Measurements from ENCODE around the gene KISS1R.

KISS1R gene

DNA sequence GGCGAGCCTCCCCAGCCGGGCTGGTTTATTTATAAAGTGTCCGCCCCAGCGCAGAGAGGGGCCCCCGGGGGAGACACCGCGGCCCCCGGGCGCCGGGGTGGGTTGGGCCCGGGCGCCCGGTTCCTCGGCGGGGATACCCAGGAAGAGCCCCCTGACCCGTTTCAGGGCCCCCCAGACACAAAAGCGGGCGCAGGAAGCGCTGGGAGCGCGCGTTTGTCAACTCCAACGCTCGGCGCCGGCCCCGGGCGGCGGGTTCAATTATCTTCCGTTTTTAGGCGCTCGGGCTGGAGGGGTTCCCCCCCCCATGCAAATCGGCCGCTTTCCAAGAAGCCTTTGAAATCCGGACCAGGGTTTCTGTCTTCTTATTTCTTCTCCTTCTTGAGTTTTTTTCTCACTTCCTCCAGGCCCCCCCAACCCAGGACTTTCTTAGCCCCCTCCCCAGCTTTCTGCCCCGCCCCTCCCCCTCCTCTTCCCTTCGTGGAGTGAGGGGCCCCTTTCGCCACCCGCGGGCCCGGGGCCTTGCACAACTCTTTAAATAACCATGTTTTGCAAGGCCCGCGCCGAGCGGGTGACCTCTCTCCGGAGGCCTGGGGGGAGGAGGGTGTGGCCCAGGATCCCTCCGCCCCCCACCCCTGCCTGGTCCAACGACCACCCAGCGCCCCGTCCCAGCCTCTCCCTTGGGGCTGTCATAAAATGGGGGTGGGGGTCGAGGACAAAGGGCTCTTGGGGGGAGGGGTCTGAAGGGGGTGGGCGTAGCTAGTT is 9.6 kb downstream of the KISS1R start:
- DNase-seq (no peak), ATAC-seq (replicated peaks) (no peak)
- peaks cover 3% of the 10 kb centered on the region in 2 donors for H3K4me1 Mint-ChIP-seq (ENCODE audit: low read depth in 2 of 2)
- H3K36me3 Mint-ChIP-seq (ENCODE audit: insufficient read depth), result peaks cover 6% of the 10 kb centered on the region
- H3K27ac Mint-ChIP-seq, result peak overlapping the region; percentile 10 to 38
- H3K4me3 Mint-ChIP-seq, result peak overlapping the region; percentile 82 to 83
- no peaks in the 10 kb centered on the region for H3K27me3 Mint-ChIP-seq
- no peaks in the 10 kb centered on the region for H3K9me3 Mint-ChIP-seq

- Mint-ChIP-seq H3K4me3 (peak overlapping the region in 1 of 2 donors; percentile 20), H3K9me3 (no peaks in the 10 kb centered on the region), H3K4me1 (ENCODE audit: low read depth in 2 of 2) (peaks cover 4% of the 10 kb centered on the region in 2 donors), H3K36me3 (ENCODE audit: insufficient read depth) (peaks cover 6% of the 10 kb centered on the region), H3K27me3 (no peaks in the 10 kb centered on the region), H3K27ac (no peak overlapping the region)
- ATAC-seq (replicated peaks) (no peak), DNase-seq (no peak)
Measured at GRCh38 chr19:927351-927779, 10.2 kb downstream of the KISS1R start.

GRCh38 chr19:927780-928401 is 10.8 kb downstream of the KISS1R start:
- H3K9me3 Mint-ChIP-seq, result no peaks in the 10 kb centered on the region
- H3K4me3 Mint-ChIP-seq, result peak overlapping the region in 1 of 2 donors; percentile 20
- no peak for ATAC-seq (replicated peaks)

GRCh38 chr19:928471-929202 is 11.5 kb downstream of the KISS1R start:
- Mint-ChIP-seq H3K27me3 (no peaks in the 10 kb centered on the region), H3K27ac (no peak overlapping the region), H3K4me1 (ENCODE audit: low read depth in 2 of 2) (peaks cover 6 to 9% of the 10 kb centered on the region in 2 donors), H3K4me3 (peak overlapping the region; percentile 4 to 6), H3K9me3 (no peaks in the 10 kb centered on the region), H3K36me3 (ENCODE audit: insufficient read depth) (peaks cover 6% of the 10 kb centered on the region)
- DNase-seq, result no peak
- ATAC-seq (replicated peaks), result no peak

More at GRCh38 chr19:927780-928401, 10.8 kb downstream of the KISS1R start:
- H3K4me1 Mint-ChIP-seq (ENCODE audit: low read depth in 2 of 2), result peaks cover 6 to 8% of the 10 kb centered on the region in 2 donors
- DNase-seq, result no peak
- H3K27ac Mint-ChIP-seq, result no peak overlapping the region
- H3K27me3 Mint-ChIP-seq, result no peaks in the 10 kb centered on the region
- peaks cover 9% of the 10 kb centered on the region for H3K36me3 Mint-ChIP-seq (ENCODE audit: insufficient read depth)

DNA sequence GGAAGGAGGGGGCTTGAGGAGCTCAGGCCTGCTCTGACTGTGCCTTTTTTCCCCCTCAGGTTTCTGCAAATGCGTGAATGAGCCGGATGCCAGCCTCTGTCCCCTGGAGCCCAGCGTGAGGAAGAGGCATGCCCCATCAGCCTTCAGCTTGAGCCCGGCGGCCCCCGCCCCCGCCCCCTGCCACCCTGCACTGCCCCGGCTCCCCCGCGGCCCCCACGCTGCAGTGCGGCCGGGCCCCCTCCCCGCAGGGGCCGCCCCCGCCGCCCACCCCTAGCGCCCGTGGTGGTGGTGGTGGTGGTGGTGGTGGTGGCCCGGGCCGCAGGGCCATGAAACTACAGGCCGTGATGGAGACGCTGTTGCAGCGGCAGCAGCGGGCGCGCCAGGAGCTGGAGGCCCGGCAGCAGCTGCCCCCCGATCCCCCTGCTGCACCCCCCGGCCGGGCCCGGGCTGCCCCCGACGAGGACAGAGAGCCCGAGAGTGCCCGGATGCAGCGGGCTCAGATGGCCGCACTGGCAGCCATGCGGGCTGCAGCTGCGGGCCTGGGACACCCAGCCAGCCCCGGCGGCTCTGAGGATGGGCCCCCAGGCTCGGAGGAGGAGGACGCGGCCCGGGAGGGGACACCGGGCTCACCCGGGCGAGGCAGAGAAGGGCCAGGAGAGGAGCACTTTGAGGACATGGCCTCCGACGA is 12.2 kb downstream of the KISS1R start:
- ATAC-seq (replicated peaks) (no peak), DNase-seq (no peak)
- H3K4me1 Mint-ChIP-seq (ENCODE audit: low read depth in 2 of 2), result peaks cover 6 to 9% of the 10 kb centered on the region in 2 donors
- H3K36me3 Mint-ChIP-seq (ENCODE audit: insufficient read depth), result peaks cover 6% of the 10 kb centered on the region
- H3K4me3 Mint-ChIP-seq, result no peak overlapping the region
- H3K9me3 Mint-ChIP-seq, result no peaks in the 10 kb centered on the region
- H3K27me3 Mint-ChIP-seq, result no peaks in the 10 kb centered on the region
- no peak overlapping the region for H3K27ac Mint-ChIP-seq

DNA sequence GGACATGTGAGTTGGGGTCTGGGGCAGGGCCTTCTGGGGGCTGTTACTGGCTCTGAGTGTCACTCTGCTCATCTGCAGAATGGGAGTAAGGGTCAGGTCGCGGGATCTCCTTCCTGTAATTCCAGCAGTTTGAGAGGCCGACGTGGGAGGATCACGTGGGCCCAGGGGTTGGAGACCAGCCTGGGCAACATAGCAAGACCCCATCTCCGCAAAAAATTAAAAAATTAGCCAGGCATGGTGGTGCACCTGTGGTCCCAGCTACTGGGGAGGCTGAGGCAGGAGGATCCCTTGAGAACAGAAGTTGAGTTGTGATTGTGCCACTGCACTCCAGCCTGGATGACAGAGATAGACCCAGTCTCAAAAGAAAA is 12.7 kb downstream of the KISS1R start:
- peaks cover 6 to 9% of the 10 kb centered on the region in 2 donors for H3K4me1 Mint-ChIP-seq (ENCODE audit: low read depth in 2 of 2)
- H3K27ac Mint-ChIP-seq, result no peak overlapping the region
- no peak overlapping the region for H3K4me3 Mint-ChIP-seq
- H3K27me3 Mint-ChIP-seq, result no peaks in the 10 kb centered on the region
- ATAC-seq (replicated peaks), result no peak
- DNase-seq, result no peak
- H3K9me3 Mint-ChIP-seq, result no peaks in the 10 kb centered on the region
- peaks cover 6% of the 10 kb centered on the region for H3K36me3 Mint-ChIP-seq (ENCODE audit: insufficient read depth)

- peaks cover 6% of the 10 kb centered on the region for H3K36me3 Mint-ChIP-seq (ENCODE audit: insufficient read depth)
- DNase-seq, result no peak
- ATAC-seq (replicated peaks), result no peak
- H3K4me1 Mint-ChIP-seq (ENCODE audit: low read depth in 2 of 2), result peaks cover 6 to 9% of the 10 kb centered on the region in 2 donors
- peak overlapping the region; percentile 48 to 81 for H3K4me3 Mint-ChIP-seq
- no peaks in the 10 kb centered on the region for H3K9me3 Mint-ChIP-seq
- H3K27me3 Mint-ChIP-seq, result no peaks in the 10 kb centered on the region
- peak overlapping the region in 1 of 2 donors; percentile 63 for H3K27ac Mint-ChIP-seq
Measured at GRCh38 chr19:931860-932647, 14.9 kb downstream of the KISS1R start.

DNA sequence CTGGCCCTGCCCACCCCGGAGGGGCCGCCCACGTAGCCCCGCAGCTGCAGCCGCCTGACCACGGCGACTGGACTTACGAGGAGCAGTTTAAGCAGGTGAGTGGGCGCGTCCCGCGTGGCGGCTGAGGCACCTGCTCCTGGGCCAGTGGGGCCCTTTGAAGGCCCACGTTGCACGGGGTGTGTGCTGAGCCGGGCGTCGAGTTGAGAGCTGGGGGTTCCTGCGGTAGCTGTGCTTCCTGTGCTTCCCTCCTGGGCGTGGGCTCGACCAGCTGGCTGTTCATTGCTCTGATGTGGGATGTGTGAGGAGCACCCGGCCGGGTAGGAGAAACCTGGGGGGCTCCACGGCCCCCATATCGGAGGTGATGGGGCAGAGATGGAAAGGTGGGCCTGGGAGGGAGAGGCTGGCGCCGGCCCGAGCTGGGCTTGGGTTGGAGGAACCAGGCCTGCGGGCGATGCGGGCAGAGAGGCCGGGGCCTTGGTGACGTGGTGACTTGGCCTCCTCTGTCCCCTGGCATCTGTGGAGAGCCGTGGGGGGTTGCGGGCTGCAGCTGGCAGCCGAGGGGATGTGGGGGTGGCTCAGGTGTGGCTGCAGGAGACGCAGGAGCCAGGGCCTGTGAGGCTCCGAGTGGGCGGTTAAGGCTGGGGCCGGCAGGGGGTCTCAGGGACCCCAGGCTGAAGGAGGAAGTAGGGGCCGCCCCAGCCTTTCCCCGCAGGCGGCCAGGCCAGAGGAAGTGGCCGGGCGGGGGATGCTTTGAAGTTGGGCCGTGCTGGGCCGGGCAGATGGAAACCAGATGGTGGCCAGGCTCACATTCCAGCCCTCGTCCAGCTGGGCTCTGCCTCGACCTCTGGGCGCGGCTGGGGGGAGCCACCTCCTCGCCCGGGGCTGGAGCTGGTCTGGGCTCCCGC is 15.8 kb downstream of the KISS1R start:
- peak overlapping the region in 1 of 2 donors; percentile 64 for H3K27ac Mint-ChIP-seq
- ATAC-seq (replicated peaks) (peak; percentile 83), DNase-seq (no peak)
- H3K9me3 Mint-ChIP-seq, result peaks cover 0 to 2% of the 10 kb centered on the region in 2 donors
- H3K27me3 Mint-ChIP-seq, result no peaks in the 10 kb centered on the region
- peaks cover 11% of the 10 kb centered on the region for H3K36me3 Mint-ChIP-seq (ENCODE audit: insufficient read depth)
- H3K4me3 Mint-ChIP-seq, result peak overlapping the region; percentile 67 to 81
- H3K4me1 Mint-ChIP-seq (ENCODE audit: low read depth in 2 of 2), result peaks cover 10 to 13% of the 10 kb centered on the region in 2 donors

DNA sequence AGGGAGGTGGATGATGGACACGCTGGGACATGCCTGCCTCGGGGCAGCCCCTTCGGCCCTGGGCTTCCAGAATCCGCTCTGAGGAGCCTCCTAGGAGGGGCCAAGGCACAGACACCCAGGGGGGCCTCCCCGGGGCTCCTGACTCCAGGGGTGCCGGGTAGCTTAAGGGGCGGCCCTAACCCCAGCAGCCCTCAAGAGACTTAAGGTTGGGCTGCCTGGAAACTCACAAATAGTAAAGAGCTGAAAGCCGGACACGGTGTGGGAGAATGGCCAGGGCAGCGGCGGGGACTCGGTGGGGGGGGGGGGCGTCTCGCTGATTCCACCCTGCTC is 16.4 kb downstream of the KISS1R start:
- ATAC-seq (replicated peaks) (no peak), DNase-seq (no peak)
- peaks cover 10 to 13% of the 10 kb centered on the region in 2 donors for H3K4me1 Mint-ChIP-seq (ENCODE audit: low read depth in 2 of 2)
- H3K27me3 Mint-ChIP-seq, result no peaks in the 10 kb centered on the region
- H3K4me3 Mint-ChIP-seq, result no peak overlapping the region
- H3K9me3 Mint-ChIP-seq, result peaks cover 0 to 2% of the 10 kb centered on the region in 2 donors
- no peak overlapping the region for H3K27ac Mint-ChIP-seq
- H3K36me3 Mint-ChIP-seq (ENCODE audit: insufficient read depth), result peaks cover 11% of the 10 kb centered on the region

DNA sequence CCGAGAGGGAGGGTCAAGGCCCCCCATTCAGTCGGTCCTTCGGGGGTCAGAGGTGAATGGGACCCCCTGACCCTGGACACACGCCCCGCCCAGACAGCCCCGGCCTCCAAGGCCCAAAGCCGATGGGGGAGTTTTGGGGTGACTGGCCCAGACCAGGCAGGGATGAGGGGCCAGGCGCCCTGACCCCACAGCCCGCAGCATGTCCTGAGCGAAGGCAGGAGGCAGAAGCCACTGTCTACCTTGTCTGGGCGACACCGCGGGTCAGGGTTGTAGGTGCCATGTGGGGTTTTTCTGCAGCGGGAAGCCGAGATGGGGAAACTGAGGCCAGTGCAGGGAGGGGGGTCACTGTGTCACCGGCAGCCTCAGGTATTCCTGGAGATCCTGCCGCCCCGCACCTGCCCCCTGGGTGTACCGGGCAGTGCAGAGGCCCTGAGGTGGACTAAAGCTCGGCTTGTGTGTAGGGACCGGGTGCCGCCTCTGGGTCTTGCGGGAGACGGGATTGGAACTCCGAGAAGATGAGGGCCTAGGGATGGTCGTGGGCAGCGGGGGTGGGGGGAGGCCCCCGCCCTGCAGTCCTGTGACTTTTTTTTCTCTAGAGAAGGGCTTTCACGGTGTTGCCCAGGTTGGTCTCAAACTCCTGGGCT is 17.2 kb downstream of the KISS1R start:
- Mint-ChIP-seq H3K27me3 (no peaks in the 10 kb centered on the region), H3K4me1 (ENCODE audit: low read depth in 2 of 2) (peaks cover 10 to 13% of the 10 kb centered on the region in 2 donors), H3K9me3 (peaks cover 0 to 2% of the 10 kb centered on the region in 2 donors), H3K4me3 (no peak overlapping the region), H3K36me3 (ENCODE audit: insufficient read depth) (peaks cover 11% of the 10 kb centered on the region), H3K27ac (no peak overlapping the region)
- ATAC-seq (replicated peaks), result no peak
- DNase-seq, result no peak

- no peaks in the 10 kb centered on the region for H3K27me3 Mint-ChIP-seq
- H3K36me3 Mint-ChIP-seq (ENCODE audit: insufficient read depth), result peaks cover 11% of the 10 kb centered on the region
- H3K4me3 Mint-ChIP-seq, result no peak overlapping the region
- H3K9me3 Mint-ChIP-seq, result peaks cover 0 to 2% of the 10 kb centered on the region in 2 donors
- H3K4me1 Mint-ChIP-seq (ENCODE audit: low read depth in 2 of 2), result peaks cover 14 to 17% of the 10 kb centered on the region in 2 donors
- no peak for DNase-seq
- ATAC-seq (replicated peaks), result no peak
- H3K27ac Mint-ChIP-seq, result peak overlapping the region in 1 of 2 donors; percentile 46
Measured at GRCh38 chr19:934865-935479, 17.8 kb downstream of the KISS1R start.
